HG03378 (cell line): ENCODE data around the gene PAM.

Source experiments
- ATAC-seq: cut with Tn5 transposase; IDR thresholded peaks from one replicate; pipeline ENCODE4 v1.9.1; 2021; ENCODE audit warnings: mild to moderate bottlenecking, moderate library complexity; ENCODE audit not compliant: unreplicated experiment

PAM gene

GRCh38 chr5:102927007-102927406 lies 171.9 kb downstream of the PAM start:
- ATAC-seq, result no peak

- ATAC-seq, result no peak
Observed at GRCh38 chr5:102930244-102930643, 175.1 kb downstream of the PAM start.

- ATAC-seq, result no peak
Observed at GRCh38 chr5:102931085-102931725, 176.1 kb downstream of the PAM start.

- peak; percentile 47 for ATAC-seq
Observed at GRCh38 chr5:102932781-102933180, 177.7 kb downstream of the PAM start.

GRCh38 chr5:102933316-102933715 lies 178.2 kb downstream of the PAM start:
- no peak for ATAC-seq

GRCh38 chr5:102933721-102934459 lies 178.8 kb downstream of the PAM start:
- no peak for ATAC-seq

- ATAC-seq, result no peak
Observed at GRCh38 chr5:102937894-102938293, 182.8 kb downstream of the PAM start.

GRCh38 chr5:102941111-102941510 lies 186.0 kb downstream of the PAM start:
- ATAC-seq, result no peak

- ATAC-seq, result no peak
Observed at GRCh38 chr5:102946414-102946813, 191.3 kb downstream of the PAM start.

- no peak for ATAC-seq
Observed at GRCh38 chr5:102946971-102947370, 191.9 kb downstream of the PAM start.

GRCh38 chr5:102955488-102955887 lies 200.4 kb downstream of the PAM start:
- ATAC-seq, result no peak

- ATAC-seq, result no peak
Observed at GRCh38 chr5:102956599-102956998, 201.5 kb downstream of the PAM start.

GRCh38 chr5:102957141-102957540 lies 202.0 kb downstream of the PAM start:
- no peak for ATAC-seq

GRCh38 chr5:102958481-102959011 lies 203.4 kb downstream of the PAM start:
- peak; percentile 28 for ATAC-seq

- peak; percentile 86 for ATAC-seq
Observed at GRCh38 chr5:102959055-102959454, 203.9 kb downstream of the PAM start.

- no peak for ATAC-seq
Observed at GRCh38 chr5:102961671-102962070, 206.6 kb downstream of the PAM start.

GRCh38 chr5:102965653-102966052 lies 210.5 kb downstream of the PAM start:
- ATAC-seq, result no peak

- ATAC-seq, result no peak
Observed at GRCh38 chr5:102969641-102970040, 214.5 kb downstream of the PAM start.

GRCh38 chr5:102971676-102972293 lies 216.7 kb downstream of the PAM start:
- ATAC-seq, result no peak

GRCh38 chr5:102974177-102974576 lies 219.1 kb downstream of the PAM start:
- no peak for ATAC-seq

GRCh38 chr5:102975045-102975444 lies 219.9 kb downstream of the PAM start:
- no peak for ATAC-seq
